Omental fat pad (tissue), 4 donors: ENCODE data around the gene ERMN. TPM values are rescaled to one million over a fixed set of nuclear protein-coding genes. Genes with fewer than 3 reads are reported as not detected.
"Not testable (repeated sequence)": the region's sequence is repeated elsewhere in the genome, so short reads cannot be mapped to it uniquely, and the experiment has no call there.

ENCODE experiments used
- ATAC-seq: fragments of 150-250 bp; one replicate; pipeline ENCODE4 v1.9.1; 2016; ENCODE audit warnings: mild to moderate bottlenecking, moderate library complexity; ENCODE audit not compliant: low FRiP score
- DNase-seq: peaks from one replicate; pipeline ENCODE4 v3.0.0-alpha.2; 2019; ENCODE audit warnings: low spot score
- CTCF ChIP-seq, 3 donors: fragments of 450-650 bp; IDR thresholded peaks; one replicate each; pipeline ENCODE4 v1.5.1; 2016 to 2017; ENCODE audit warnings: antibody characterized with exemption in 3 of 3, mild to moderate bottlenecking in 3 of 3, moderate library complexity in 2 of 3
- total RNA-seq, 4 donors: library from RNA; depleted of rRNA; stranded (reverse); fragments of >200 nt; gene quantifications; one replicate each; pipeline ENCODE4 v1.1.0, GENCODE V29; 2016

Gene ERMN
- total RNA-seq, 4 donors from 2014 or later, result 0.50 to 1.8 (median 1.4) TPM

DNA sequence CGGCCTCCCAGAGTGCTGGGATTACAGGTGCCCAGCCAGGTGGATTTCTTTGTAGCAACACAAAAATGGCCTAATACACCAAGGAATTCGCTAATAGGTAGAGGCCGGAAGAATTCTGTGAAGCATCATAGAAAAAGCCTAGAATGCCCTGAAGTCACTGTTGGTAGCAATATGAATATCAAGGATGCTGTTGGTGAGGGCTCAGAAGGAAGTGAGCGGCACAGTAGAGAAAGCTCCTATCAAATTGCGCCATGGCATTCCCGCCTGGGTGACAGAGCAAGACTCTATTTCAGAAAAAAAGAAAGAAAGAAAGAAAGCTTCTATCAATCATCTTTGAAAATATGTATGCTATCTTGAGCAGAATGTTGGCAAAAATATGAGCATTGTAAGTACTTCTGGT is 44.3 kb downstream of the ERMN start:
- TF ChIP-seq CTCF (IDR thresholded peaks at IDR 0.05), result no peak
- ATAC-seq, result no peak
- DNase-seq, result no peak

- DNase-seq, ATAC-seq: not testable (repeated sequence)
Observed at GRCh38 chr2:157279311-157279710, 46.3 kb downstream of the ERMN start.

GRCh38 chr2:157271590-157272203 is 53.9 kb downstream of the ERMN start:
- ATAC-seq (no peak), DNase-seq (no peak)
- TF ChIP-seq CTCF (IDR thresholded peaks at IDR 0.05), result no peak

GRCh38 chr2:157269922-157270321 is 55.7 kb downstream of the ERMN start:
- ATAC-seq, result no peak
- TF ChIP-seq CTCF (IDR thresholded peaks at IDR 0.05), result no peak
- DNase-seq, result no peak

DNA sequence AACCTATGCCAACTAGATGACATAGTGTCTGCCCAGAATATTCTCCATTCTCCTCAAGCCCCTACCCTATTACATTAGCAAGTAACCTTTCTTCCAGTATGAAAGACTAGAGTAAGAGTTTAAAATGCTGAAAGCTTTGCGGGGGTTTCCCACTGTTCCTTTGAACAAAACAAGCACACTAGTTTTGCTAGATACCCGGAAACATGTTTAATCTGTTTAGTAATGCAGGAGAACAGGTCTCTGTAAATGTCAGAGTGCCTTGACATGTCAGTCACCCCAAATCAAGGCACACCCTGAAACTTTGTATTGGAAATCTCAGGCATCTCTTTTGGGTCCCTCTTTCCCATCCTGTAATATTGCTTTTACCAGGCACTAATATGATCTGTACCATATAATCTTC is 56.6 kb downstream of the ERMN start:
- no peak for ATAC-seq
- TF ChIP-seq CTCF (IDR thresholded peaks at IDR 0.05), result no peak
- no peak for DNase-seq

Other genes starting within 250 kb of the ERMN start
- gene GALNT5, start 68.1 kb downstream of the ERMN start, total RNA-seq, result under 1 TPM in 3 of 4 donors, not detected in 1; 0.06 to 0.16 (median 0.09) TPM
- gene CYTIP, start 118.3 kb upstream of the ERMN start, total RNA-seq, result 10 to 100 TPM; 13.4 to 26.1 (median 17.5) TPM